Stimulated activated naive CD4-positive, alpha-beta T cell (primary cell): Measurements from ENCODE around the gene MMP23B.
A peak's percentile ranks its signal among the peaks of the same experiment; 100 is the strongest.
"Not testable (repeated sequence)": the region's sequence is repeated elsewhere in the genome, so short reads cannot be mapped to it uniquely, and the experiment has no call there.

Source experiments
- DNase-seq, 6 experiments: peaks; one replicate each; lab custom pipeline; 2025; lab: John Stamatoyannopoulos, UW

Gene MMP23B

DNA sequence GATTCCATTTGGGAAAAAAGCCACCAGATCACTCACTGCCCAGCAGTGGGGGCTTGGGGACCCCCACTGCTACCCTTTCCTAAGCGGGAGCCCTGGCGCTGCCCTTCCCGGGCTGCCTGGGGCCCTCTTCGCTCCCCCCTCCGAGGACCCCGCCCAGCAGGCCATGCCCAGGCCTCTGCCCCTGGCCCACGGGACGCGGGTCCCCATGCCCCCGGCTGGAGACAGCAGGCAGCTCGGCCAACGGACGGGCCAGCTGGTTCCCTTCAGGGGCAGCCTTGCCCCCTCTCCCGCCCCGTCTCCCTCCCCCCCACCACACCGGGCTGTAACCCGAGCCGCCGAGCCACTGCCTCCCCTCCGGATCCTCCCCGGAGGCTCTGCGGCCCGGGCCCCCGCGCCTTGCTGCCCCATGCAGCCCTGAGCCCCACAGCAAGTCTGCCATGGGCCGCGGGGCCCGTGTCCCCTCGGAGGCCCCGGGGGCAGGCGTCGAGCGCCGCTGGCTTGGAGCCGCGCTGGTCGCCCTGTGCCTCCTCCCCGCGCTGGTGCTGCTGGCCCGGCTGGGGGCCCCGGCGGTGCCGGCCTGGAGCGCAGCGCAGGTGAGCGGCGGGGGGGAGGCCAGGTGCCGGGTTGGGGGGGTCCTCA lies at the start of gene MMP23B:
Gene MMP23B (plus strand): TSS at position 392 of the 639 bp plus-strand sequence. CDS start 46 bp downstream, at position 438.
- DNase-seq, result no peak

DNA sequence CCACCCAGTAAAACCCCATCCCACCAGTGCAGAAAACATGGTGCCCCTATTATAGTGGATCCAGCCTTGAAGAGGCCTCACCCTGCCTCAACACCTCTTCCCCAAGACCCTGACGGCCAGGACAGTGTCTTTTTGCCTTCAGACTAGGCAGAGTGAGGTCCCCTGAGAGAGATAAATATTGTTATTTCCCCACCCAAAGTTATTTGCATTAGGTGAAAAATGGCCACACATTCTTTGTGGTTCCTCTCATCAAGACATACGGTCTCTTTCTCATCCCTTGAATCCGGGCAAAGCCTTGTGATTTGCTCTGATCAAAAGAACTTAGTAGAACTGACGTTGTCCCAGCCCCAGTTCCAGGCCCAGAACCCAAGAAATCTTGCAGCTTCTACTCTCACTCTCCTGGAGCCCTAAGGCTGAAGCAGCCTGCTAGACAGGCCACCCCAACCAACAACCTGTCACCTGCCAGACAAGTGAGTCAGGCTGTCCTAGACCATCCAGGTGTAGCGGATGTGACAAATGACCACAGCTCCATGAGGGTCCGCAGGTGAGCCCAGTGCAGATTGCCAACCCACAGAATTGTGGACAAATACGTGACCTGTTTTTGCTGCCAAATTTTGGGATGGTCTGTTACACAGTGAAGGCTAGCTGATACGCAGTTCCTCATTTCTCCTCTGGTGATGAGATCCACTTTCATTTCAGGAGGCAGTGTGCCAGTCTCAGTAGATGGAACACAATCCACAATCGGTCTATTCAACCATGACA lies 49.2 kb upstream of the MMP23B start:
- DNase-seq, result no peak

GRCh38 chr1:1583347-1584010 lies 48.5 kb upstream of the MMP23B start:
- no peak for DNase-seq

GRCh38 chr1:1591452-1591851 lies 40.5 kb upstream of the MMP23B start:
- DNase-seq, result no peak

DNA sequence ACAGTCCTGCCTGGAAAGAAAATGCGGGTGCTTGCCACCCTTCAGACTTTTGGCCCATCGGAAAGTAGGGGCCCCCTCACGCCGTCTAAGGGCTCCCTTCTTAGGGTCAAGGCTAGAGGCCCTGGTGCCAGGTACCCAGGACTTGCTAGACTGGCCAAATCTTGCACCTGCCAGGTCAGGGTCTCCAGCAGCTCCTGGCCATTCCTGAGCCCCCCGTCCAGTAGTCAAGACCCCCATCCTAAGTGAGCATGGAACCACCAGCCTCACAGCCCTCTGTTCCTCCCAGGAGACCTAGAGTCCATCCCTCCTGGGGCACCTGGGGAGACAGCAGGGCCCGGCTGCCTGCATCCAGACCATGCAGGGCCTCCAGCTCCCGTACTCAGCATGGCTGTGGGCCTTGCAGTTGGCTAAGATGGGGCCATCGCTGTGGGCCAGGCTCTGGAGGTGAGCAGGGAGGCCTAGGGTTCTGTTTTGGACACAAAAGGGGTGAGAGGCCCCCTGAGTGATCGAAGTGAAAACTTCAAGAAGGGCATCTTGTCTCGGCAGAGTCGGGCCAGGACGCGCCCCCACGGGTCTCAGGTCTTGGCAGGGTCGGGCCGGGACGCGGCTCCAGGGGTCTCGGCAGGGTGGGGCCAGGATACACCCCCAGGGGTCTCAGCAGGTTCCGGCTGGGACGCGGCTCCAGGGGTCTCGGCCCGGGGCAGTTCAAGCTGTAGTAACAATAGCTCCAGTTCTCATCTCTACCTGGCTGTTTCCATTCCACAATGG lies 38.0 kb upstream of the MMP23B start:
- no peak for DNase-seq

DNA sequence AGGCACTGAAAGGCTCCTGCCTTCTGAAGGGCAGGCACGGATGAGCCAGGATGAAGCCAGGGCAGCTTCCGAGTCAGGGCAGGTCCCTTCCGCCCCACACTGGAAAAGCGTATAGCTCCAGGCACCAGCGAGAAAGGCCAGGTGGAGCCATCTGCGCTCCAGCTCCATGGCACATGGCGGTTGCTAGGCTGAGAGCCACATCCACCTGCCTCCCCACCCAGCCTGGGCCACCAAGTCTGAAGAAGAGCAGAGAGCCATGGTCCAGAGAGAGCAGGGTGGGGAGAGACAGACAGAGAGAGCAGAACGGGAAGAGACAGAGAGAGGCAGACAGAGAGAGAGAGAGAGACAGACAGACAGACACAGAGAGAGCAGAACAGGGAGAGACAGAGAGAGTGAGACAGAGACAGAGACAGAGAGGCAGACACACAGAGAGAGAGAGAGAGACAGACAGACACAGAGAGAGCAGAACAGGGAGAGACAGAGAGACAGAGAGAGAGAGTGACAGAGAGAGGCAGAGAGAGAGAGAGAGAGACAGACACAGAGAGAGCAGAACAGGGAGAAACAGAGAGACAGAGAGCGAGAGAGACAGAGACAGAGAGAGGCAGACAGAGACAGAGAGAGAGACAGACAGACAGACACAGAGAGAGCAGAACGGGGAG lies 37.2 kb upstream of the MMP23B start:
- DNase-seq, result no peak

- not testable (repeated sequence) for DNase-seq
Observed at GRCh38 chr1:1595341-1595740, 36.6 kb upstream of the MMP23B start.

GRCh38 chr1:1596493-1597274 lies 35.3 kb upstream of the MMP23B start:
- DNase-seq, result no peak

GRCh38 chr1:1597275-1597930 lies 34.6 kb upstream of the MMP23B start:
- DNase-seq, result no peak

DNA sequence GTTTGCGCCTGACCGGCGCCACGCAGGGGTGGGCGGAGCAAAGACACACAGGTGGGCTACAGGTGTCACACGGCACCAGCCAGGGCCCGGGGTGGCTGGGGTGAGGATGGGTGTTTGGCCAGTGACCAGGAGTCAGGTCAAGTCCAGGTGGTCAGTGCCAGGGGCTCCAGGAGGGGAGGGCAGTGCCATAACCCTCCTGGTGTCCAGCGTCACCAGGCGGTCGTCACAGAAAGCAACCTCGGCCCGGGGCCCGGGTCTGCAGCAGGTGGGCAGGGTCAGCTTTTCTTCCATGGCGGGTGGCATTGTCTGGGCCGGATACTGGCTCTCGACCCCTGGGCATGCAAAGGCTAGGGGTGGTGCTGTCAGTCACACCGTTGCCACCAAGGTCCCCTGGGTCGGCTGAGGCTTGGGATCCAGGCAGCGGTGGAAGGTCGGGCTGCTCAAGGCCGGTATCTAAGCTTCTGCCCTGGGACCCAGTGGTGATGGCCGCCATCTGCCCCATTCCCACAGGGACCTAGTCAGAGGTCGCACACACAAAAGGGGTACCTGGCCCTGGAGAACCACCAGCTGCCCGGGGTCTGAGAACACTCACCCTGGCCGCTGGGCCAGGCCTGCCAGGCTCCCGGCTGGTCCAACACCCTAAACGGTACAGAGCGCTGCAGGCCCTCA lies 33.8 kb upstream of the MMP23B start:
- no peak for DNase-seq

DNA sequence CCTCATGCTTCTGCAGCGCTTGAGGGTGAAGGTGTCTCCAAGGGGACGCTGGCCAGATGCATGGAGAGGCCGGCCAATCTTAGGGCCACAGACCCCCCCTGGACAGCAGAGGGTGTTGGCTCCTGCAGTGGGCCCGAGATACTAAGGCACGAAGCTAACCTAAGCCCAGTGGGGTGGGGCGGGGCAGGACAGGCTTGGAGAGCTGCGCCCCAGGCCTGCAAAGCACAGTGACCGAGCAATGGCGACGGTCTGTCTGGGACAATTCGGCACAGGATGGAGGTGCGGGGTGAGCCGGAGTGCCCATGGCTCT lies 33.3 kb upstream of the MMP23B start:
- no peak for DNase-seq

DNA sequence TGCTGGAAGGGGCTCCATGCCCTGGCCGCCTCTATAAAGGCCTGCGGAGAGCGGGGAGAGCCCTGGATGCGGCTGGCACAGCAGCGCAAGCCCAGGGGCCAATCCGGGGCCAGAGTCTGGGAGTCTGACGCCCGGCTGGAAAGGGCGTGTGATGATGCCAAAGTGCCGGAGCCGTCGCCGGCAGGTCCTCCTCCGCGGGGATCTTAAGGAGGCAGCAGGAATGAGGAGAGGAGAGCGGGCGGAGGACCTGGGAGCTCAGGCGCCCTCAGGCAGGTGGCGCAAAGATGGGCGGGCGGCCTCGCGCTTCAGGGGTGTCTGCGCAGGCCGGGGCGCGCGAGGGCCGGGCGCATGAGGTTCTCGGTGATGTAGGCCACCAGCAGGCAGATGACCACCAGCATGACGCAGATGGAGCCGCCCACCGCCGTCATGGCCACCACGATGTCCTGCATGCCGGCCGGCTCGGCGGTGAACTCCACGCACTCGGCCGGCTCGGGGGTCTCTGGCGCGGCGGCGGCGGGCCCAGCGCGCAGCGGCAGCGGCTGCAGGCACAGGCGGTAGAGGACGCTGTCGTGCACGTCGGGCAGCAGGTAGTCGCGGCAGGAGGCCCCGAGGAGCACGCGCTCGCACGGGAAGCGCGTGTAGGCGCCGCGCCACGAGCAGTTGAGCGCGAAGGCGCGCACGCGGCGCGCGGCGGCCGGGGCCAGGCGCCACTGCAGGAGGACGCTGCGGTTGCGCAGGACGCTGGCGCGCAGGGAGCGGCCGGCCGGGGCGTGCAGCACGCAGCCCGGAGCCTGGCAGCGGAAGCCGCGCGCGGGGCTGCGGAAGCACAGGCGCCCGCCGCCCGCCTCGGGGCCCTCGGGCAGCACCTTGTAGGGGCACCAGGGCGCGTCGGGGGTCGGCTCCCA lies 32.7 kb upstream of the MMP23B start:
- peak in 3 of 6 experiments; percentile 10 to 49 (median 44) for DNase-seq

DNA sequence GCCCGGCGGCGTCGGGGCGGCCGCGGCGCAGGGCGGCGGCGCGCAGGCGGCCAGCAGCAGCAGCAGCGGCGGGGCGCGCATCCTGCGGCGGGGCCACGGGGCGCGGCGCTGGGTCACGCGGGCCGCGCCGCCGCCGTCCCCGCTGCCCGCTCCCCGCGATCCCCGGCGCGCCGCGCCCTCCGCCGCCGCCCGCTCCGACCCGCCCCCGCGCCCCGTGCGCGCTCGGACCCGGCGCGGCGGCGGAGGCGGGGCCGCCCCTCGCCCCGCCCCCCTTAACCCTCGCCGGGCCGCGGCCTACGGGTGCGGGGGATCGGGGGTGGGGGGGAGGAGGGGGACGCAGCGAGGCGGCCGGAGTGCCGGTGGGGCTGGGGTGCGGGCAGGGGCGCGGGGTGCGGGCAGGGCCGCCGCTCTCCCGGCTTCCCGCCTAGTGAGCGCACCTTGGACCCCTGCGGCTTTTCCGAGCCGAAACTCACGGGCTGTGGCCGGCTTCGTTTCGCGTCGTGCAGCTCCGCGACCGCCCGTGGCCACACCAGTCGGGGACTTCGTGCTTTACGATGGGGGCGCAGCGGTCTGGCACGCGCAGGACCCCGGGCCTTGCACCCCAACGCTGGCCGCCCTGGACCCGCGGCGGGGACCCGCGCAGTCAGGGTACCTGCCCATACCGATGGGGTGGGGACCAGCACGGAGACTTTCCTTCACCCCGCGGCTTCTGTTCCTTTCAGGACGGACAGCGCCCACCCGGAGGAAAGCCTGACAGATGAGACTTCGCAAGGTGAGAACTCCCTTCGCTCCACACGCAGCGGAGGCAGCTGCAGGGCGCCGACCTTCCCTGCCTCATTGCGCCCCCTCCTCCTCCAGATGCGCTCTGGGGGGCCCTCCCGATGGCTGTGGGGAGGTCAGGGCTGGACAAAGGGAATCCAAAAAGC lies 31.8 kb upstream of the MMP23B start, which contains the start of gene FNDC10:
Gene FNDC10 (minus strand): TSS at position 201 of the 926 bp plus-strand sequence. CDS start 120 bp downstream, at position 81.
- DNase-seq, result no peak

GRCh38 chr1:1600861-1601563 lies 31.0 kb upstream of the MMP23B start:
- DNase-seq, result no peak

DNA sequence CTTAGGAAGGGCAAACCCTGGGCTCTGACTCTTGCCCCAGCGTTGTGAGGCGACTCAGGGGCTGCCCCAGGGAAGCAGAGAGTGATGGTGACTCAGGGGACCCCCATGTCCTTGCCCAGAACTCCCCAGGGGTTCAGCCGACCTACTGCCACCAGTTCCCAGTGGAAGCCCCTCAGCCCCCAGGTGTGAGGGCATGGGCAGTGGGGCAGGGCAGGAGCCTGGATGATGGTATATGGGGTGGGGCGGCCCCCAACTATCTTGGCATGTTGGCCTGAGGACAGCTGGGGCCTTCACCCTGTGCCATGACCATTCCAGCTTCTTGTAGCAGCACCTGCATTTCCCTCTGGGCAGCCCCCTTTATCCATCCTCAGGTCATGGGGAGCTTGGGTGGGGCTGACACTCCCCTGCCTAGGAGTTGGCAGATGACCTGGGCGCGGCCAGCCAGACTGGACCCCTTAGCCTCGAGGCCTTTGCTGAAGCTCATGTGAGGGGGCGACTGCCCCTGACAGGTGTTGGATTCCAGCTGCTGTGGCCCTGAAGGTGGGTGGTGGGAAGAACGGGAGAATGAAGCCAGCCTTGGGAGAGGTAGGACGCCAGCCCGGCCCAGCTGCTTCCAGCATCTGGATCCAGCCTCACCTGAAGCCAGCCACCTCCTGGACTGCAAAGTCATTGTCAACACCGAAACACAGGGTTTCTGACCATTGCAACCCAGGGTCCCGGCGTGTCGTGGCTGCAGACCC lies 30.2 kb upstream of the MMP23B start:
- no peak for DNase-seq

GRCh38 chr1:1602304-1602967 lies 29.5 kb upstream of the MMP23B start:
- no peak for DNase-seq
